HepG2 (cell line): Measurements from ENCODE around the gene APOD. TPM values are rescaled to one million over a fixed set of nuclear protein-coding genes. Genes with fewer than 3 reads are reported as not detected.

Experiments used
- DNMT1 ChIP-seq: sonication (generic); formaldehyde crosslinking; IDR thresholded peaks from 2 replicates; pipeline ENCODE4 v1.5.1; 2020; ENCODE audit warnings: mild to moderate bottlenecking, missing genetic modification reagents
- HDAC1 ChIP-seq: sonication (generic); formaldehyde crosslinking; IDR thresholded peaks from 2 replicates; pipeline ENCODE4 v1.5.1; 2020; ENCODE audit warnings: mild to moderate bottlenecking, missing genetic modification reagents
- MAZ ChIP-seq, 2 experiments: sonication (generic) in 1 of 2; formaldehyde crosslinking in 1 of 2; IDR thresholded peaks; 2 replicates each; pipeline versions ENCODE4 v1.5.0 to v1.6.1; 2012 to 2020; ENCODE audit warnings: low read depth in 2 of 2, mild to moderate bottlenecking in 2 of 2, borderline replicate concordance in 1 of 2, improper control_type of control experiment in 1 of 2, low read length in 1 of 2, missing genetic modification reagents in 1 of 2, moderate library complexity in 1 of 2
- NFKB2 ChIP-seq: sonication (generic); formaldehyde crosslinking; IDR thresholded peaks from 2 replicates; pipeline ENCODE4 v1.4.0; 2020; ENCODE audit warnings: missing genetic modification reagents, borderline replicate concordance
- NR0B2 ChIP-seq: sonication (generic); formaldehyde crosslinking; IDR thresholded peaks from 2 replicates; pipeline ENCODE4 v1.4.0; 2020; ENCODE audit warnings: mild to moderate bottlenecking, missing genetic modification reagents
- PRPF4 ChIP-seq: fragments of 200-400 bp; formaldehyde crosslinking; IDR thresholded peaks from 2 replicates; pipeline ENCODE4 v1.6.1; 2016; ENCODE audit warnings: low read length, low read depth; ENCODE audit not compliant: poor library complexity, severe bottlenecking
- SATB2 ChIP-seq: sonication (generic); formaldehyde crosslinking; IDR thresholded peaks from 2 replicates; pipeline ENCODE4 v1.5.0; 2020; ENCODE audit warnings: missing genetic modification reagents
- TFDP1 ChIP-seq: IDR thresholded peaks from 2 replicates; pipeline ENCODE4 v1.6.1; 2016; ENCODE audit warnings: missing compliant biosample characterization, missing genetic modification reagents, borderline replicate concordance
- ZNF646 ChIP-seq: sonication (generic); formaldehyde crosslinking; IDR thresholded peaks from 2 replicates; pipeline ENCODE4 v1.9.0; 2021; ENCODE audit warnings: mild to moderate bottlenecking, missing genetic modification reagents
- ZNF710 ChIP-seq: sonication (generic); formaldehyde crosslinking; IDR thresholded peaks from 2 replicates; pipeline ENCODE4 v1.5.0; 2020; ENCODE audit warnings: mild to moderate bottlenecking, missing genetic modification reagents, borderline replicate concordance
- ZNF816 ChIP-seq: sonication (generic); formaldehyde crosslinking; IDR thresholded peaks from 2 replicates; pipeline ENCODE4 v1.8.0; 2022; ENCODE audit warnings: missing genetic modification reagents, mild to moderate bottlenecking, borderline replicate concordance
- ZNF850 ChIP-seq: sonication (generic); formaldehyde crosslinking; conservative IDR thresholded peaks from 2 replicates; pipeline ENCODE4 v1.9.0; 2021; ENCODE audit warnings: mild to moderate bottlenecking, missing genetic modification reagents
- polyA plus RNA-seq, 8 experiments: library from polyadenylated mRNA; depleted of rRNA in 3 of 8; stranded (reverse) in 7 of 8; unstranded in 1 of 8; fragments of >200 nt; fragmentation: Illumina TruSeq in 4 of 8; extraction: Trizol in 4 of 8; gene quantifications; 2 replicates each; pipeline versions ENCODE4 v1.2.1 to v1.2.3, GENCODE V29; 2011 to 2016; ENCODE audit warnings: low read depth in 4 of 8, missing spikeins in 1 of 8, mixed read lengths in 1 of 8; ENCODE audit not compliant: insufficient read depth in 1 of 8
- total RNA-seq, 5 experiments: library from RNA; depleted of rRNA; stranded (reverse); fragments of >200 nt; fragmentation: Illumina TruSeq; extraction: Trizol; gene quantifications; 2 replicates each; pipeline ENCODE4 v1.2.3, GENCODE V29; 2016; ENCODE audit warnings: low read depth in 1 of 5
- TF ChIP-seq, protein P1 (sequence below): IDR thresholded peaks from 2 replicates; pipeline ENCODE4 v1.6.1; 2016
- TF ChIP-seq, protein P2 (sequence below): sonication (generic); formaldehyde crosslinking; IDR thresholded peaks from 2 replicates; pipeline ENCODE4 v1.4.0; 2020; ENCODE audit warnings: missing genetic modification reagents, borderline replicate concordance

The APOD gene
- total and polyA plus RNA-seq, 2 of the 13 experiments (the other 11 are each of a cell fraction or from before 2014, with no cell fraction given): not detected

DNA sequence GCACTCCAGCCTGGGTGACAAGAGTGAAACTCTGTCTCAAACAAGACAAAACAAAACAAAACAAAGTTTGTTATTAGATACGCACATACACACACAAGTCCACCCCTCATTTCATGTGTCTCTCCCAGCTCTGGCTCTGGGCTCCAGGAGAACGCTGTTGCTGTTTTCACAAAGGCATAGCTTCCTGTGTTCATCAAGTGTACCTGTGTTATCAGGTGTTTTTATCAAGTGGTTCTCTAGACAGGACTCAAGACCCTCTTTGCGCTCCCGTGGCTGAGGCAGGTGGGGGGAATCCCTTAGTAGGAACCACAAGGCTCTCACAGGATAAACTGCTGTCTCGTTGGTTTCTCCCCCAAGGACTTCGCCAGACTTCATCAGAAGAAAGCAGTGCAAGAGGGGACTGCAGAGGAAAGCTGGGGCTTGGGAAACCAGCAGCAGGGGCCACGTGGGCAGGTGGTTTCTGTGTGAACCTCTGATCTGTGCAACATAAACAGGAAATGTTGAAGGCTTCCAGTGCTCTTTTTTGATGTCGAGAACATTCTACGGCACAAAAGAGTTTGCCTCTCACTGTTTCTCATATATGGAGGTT, 33.7 kb downstream of the APOD start (continued):
- TF ChIP-seq NFKB2 (CRISPR knock-in tag): 0 out of 2 replicates have a peak, but pooled peaks have one; percentile 31
- no peak for TF ChIP-seq ZNF850 (CRISPR knock-in tag)
- TF ChIP-seq, protein P1, sequence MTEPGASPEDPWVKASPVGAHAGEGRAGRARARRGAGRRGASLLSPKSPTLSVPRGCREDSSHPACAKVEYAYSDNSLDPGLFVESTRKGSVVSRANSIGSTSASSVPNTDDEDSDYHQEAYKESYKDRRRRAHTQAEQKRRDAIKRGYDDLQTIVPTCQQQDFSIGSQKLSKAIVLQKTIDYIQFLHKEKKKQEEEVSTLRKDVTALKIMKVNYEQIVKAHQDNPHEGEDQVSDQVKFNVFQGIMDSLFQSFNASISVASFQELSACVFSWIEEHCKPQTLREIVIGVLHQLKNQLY (CRISPR knock-in tag): peak; percentile 72; the same call in 1 of the 2 replicates
- no peak for TF ChIP-seq ZNF710
- 0 out of 2 replicates have a peak, but pooled peaks have one; percentile 27 for TF ChIP-seq HDAC1 (CRISPR knock-in tag)
- 0 out of 2 replicates have a peak, but pooled peaks have one; percentile 51 for TF ChIP-seq SATB2 (CRISPR knock-in tag)
- no peak for TF ChIP-seq DNMT1 (CRISPR knock-in tag)
- TF ChIP-seq MAZ (IDR thresholded peaks at IDR 0.05; ENCODE audit: borderline replicate concordance, low read depth, low read length): no peak
- 0 out of 2 replicates have a peak, but pooled peaks have one; percentile 11 for TF ChIP-seq MAZ (CRISPR knock-in tag; IDR thresholded peaks at IDR 0.05; ENCODE audit: low read depth)
- no peak for TF ChIP-seq NR0B2
- TF ChIP-seq, protein P2, sequence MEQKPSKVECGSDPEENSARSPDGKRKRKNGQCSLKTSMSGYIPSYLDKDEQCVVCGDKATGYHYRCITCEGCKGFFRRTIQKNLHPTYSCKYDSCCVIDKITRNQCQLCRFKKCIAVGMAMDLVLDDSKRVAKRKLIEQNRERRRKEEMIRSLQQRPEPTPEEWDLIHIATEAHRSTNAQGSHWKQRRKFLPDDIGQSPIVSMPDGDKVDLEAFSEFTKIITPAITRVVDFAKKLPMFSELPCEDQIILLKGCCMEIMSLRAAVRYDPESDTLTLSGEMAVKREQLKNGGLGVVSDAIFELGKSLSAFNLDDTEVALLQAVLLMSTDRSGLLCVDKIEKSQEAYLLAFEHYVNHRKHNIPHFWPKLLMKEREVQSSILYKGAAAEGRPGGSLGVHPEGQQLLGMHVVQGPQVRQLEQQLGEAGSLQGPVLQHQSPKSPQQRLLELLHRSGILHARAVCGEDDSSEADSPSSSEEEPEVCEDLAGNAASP (CRISPR knock-in tag): no peak
- TF ChIP-seq PRPF4: no peak
- peak; percentile 78; the same call in 1 of the 2 replicates for TF ChIP-seq TFDP1
- TF ChIP-seq ZNF816 (CRISPR knock-in tag): peak; percentile 47; the same call in 1 of the 2 replicates
- TF ChIP-seq ZNF646 (CRISPR knock-in tag): no peak
